NCI-H510A (cell line): ENCODE results near the gene RRAD.

Experiments
- DNase-seq: peaks from one replicate; lab custom pipeline; 2025; lab: John Stamatoyannopoulos, UW

Gene RRAD

DNA sequence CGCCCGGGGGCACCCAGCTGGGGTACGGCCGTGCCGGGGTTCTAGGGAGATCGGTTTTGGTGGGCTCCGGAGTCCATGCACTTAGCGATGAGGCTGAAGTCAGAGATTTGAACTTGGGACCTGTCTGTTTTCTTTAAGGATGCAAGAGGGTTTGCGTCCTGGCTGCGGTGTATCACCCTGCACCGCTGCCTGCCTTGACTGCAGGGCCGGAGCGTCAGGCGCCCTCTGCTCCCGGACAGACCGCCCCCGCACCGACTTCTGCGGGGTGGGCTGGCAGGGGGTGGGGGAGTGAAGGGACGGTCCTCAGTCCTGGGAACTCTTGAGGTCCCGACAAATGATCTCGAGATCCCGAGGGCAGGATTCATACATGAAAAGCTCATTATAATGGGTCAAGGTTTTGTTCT lies 44.3 kb downstream of the RRAD start:
- DNase-seq = no peak

DNA sequence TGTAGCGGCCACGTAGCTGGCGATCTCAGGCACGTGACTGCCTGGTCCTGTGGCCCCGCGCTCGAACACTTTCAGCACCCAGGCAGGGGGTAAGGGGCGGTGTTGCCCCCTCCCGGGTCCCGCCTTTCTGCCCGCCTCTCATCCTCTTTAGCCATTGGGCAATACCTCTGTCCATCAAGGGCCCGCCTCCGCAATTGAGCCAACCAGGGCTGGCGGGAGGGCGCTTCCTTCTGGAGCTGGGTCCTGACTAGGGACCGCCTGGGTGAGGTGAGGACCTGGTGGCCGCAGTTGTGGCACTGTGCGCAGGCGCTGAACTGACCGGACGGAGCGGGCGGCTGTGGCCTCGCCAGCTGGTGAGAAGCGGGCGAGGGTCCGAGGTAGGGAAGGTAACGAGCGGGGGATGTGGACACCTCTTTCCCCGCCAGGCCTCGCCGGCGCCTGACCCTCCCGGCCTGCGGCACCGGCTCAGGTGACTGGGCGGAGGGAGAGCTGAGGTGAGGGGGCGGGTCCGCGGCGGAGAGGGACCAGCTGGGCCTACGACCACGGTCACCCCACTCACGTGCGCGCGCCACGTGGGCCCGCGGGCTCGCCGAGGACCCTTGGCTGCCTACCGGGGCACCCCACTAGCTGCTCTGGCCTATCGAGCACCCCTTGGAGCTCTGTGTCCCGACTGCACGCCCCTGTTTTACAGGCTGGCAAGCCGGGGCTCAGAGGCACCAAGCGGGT lies 44.9 kb downstream of the RRAD start, which contains the start of gene PDP2:
PDP2 (plus strand) TSS at position 228 of the 726 bp plus-strand sequence. CDS start 3,770 bp downstream, outside the sequence.
- peak; percentile 88 for DNase-seq

DNA sequence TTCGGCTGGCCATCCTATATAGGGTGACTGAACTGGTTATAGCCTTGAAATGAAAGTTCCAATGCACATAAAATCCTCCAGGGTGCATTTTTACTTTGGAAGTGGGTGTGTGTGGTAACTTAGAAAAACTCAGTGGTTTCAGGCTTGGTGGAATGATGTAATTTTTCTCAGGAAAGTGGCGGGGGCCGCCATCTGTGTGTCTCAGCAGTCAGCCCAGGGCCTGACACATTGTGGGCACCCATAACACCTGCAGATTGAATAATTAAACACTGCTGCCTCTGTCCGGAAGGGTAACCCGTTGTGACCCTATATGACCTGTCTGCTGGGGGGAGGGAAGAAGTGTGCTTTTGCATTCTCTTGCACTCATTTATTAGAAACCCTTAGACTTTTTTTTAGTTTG lies 47.3 kb downstream of the RRAD start:
- no peak for DNase-seq

DNA sequence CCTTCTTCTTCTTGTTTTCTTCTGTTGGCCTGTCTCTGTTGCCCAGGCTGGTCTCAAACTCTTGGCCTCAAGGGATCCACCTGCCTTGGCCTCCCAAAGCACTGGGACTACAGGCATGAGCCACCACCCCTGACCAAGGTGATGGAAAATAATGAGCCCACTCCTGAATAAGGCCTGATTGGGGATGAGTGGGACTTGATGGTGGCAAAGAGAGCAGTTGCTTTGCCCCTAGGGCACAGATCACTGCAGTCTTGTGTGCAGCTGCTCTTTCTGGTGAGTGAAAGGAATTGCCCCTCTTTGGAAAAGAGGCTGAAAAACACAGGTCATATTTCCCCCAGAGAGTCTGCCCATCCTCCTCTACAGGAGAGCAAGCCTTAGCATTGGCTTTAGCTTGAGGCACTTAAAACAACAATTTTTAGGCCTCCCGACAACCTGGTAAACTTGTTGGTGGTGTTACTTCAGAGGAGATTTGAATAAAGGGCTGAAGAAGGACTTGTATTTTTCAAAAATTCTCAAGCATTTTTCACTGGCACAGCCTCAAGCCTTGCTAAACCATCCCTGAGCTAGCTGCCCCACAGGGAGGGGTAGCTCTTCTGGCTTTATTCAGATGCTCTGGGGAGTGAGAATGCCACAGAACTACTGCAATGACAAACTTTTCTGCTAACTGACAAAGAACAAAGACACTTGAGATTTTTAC lies 51.1 kb downstream of the RRAD start:
- DNase-seq = no peak

DNA sequence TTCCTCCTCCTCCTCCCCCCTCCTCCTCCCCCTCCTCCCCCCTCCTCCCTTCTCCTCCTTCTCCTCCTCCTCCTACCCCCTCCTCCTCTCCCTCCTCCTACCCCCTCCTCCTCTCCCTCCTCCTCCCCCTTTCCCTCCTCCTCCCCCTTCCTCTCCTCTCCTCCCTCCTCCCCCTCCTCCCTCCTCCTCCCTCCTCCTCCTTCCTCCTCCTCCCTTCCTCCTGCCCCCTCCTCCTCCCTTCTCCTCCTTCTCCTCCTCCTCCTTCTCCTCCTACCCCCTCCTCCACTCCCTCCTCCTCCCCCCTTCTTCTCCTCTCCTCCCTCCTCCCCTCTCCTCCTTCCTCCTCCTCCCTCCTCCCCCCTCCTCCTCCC lies 51.7 kb downstream of the RRAD start:
- DNase-seq = no peak

DNA sequence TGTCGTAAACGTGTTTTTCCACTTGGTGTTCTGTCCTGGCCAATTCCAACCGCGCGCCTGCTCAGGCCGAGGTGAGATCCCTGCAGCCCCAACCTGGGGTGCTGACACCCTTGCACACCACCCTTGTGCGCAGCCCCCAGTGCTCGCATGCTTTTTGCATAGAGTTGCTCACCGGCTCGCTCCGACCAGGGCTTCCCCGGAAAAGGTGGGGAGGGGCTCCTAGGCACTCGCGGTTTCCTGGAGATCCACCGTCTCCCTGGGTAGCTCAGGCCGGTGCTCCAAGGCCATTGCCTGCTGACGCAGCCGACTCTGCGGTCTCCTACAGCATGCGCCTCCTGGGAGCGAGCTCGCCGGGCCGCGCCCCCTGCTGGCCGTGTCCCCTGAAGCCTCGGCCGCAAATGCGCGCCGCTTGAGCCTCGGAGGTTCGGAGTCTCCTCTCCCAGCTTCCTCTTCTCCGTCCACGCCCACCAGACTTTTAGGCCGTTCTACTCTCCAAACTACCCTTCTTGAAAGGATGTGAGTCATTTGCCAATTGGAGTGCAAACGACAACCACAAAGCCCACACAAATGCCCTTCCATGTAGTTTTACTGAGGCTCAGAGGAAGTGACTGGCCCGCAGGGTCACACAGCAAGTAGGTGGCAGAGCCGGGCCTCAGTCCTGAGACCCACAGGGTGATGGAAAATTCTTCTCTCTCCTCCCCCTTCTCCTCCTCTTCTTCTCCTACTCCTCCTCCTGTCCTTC lies 52.2 kb downstream of the RRAD start:
- DNase-seq = peak; percentile 56

DNA sequence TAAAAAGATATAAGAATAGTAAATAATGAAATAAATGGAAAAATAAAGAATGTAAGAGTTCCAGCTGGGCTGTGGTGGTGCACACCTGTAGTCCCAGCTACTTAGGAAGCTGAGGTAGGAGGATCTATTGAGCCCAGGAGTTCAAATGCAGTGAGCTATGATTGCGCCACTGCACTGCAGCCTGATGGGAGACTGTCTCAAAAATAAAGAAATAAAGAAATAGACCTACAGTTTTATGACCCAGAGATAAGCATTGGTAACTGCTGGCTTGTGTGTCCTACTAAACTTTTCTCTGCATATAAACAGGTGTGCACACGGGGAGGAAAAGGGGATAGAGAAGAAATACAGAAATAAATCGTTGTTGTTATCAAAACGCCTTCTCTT lies 52.8 kb downstream of the RRAD start:
- no peak for DNase-seq

DNA sequence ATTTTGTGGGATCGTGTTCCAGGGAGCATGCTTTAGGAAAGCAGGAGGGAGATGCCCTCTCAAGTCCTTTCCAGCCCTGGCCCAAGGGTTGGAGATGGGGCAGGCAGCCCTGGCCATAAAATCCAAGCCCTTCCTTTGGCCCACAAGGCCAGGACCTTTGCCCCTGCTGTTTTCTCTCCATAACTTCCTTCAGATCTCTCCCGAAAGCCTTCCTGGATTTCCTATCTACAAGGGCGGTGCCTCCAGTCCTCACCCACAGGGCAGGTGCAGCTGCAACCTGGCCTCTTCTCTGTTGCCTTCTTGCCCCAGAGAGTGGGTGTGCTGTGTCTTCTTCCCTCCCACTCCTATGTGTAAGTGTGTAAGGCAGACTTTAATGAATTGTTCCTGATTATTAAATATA lies 53.5 kb downstream of the RRAD start:
- no peak for DNase-seq
